Calu3 (cell line): ENCODE measurements around the gene HSPB3. TPM values are rescaled to one million over a fixed set of nuclear protein-coding genes. Genes with fewer than 3 reads are reported as not detected.

Experiments
- BruUV-seq: library from RNA; stranded (reverse); fragments of 400-500 nt; replicated peaks from 2 replicates; lab custom pipeline; 2021; lab: Mats Ljungman, UMichigan
- CTCF ChIA-PET: fragments of 300-600 bp; sonication (Branson Sonifier 250); formaldehyde crosslinking; loops from one replicate; lab custom pipeline; 2022; ENCODE audit warnings: antibody characterized with exemption; lab: Charles Lee
- DNase-seq: peaks from one replicate; pipeline ENCODE4 v3.0.0; 2022
- H3K27ac Mint-ChIP-seq: one replicate; pipeline ENCODE4 v1.8.0; 2022; ENCODE audit warnings: mixed read lengths; ENCODE audit not compliant: unreplicated experiment
- H3K27me3 Mint-ChIP-seq: one replicate; pipeline ENCODE4 v1.8.0; 2022; ENCODE audit warnings: mixed read lengths; ENCODE audit not compliant: unreplicated experiment
- H3K36me3 Mint-ChIP-seq: one replicate; pipeline ENCODE4 v1.8.0; 2022; ENCODE audit warnings: mild to moderate bottlenecking, moderate library complexity, mixed read lengths; ENCODE audit not compliant: insufficient read depth, unreplicated experiment
- H3K4me1 Mint-ChIP-seq: one replicate; pipeline ENCODE4 v1.8.0; 2022; ENCODE audit warnings: mild to moderate bottlenecking, low read depth, mixed read lengths; ENCODE audit not compliant: unreplicated experiment
- H3K4me3 Mint-ChIP-seq: one replicate; pipeline ENCODE4 v1.8.0; 2022; ENCODE audit warnings: mild to moderate bottlenecking, low read depth, moderate library complexity, mixed read lengths; ENCODE audit not compliant: unreplicated experiment
- H3K9me3 Mint-ChIP-seq: one replicate; pipeline ENCODE4 v1.8.0; 2022; ENCODE audit warnings: low read depth, mixed read lengths; ENCODE audit not compliant: unreplicated experiment
- CTCF ChIP-seq: fragments of 200-600 bp; IDR thresholded peaks from one replicate; pipeline ENCODE4 v1.8.0; 2022; ENCODE audit warnings: antibody characterized with exemption; ENCODE audit not compliant: unreplicated experiment
- intact Hi-C: fragments of 100-400 bp; cut with micrococcal nuclease; formaldehyde crosslinking; loops from one replicate; pipeline ENCODE4 v1.10.0; 2022; ENCODE audit not compliant: unreplicated experiment
- total RNA-seq: library from RNA; stranded (reverse); gene quantifications from 2 replicates; pipeline ENCODE4 v1.2.3, GENCODE V29; 2022

The HSPB3 gene
- total RNA-seq, 1 experiment from 2014 or later = not detected

GRCh38 chr5:54463713-54464112 is 8.2 kb downstream of the HSPB3 start:
- Mint-ChIP-seq H3K9me3 (peaks cover 10% of the 10 kb centered on the region), H3K4me1 (no peaks in the 10 kb centered on the region), H3K27ac (no peak overlapping the region), H3K4me3 (no peak overlapping the region), H3K36me3 (no peaks in the 10 kb centered on the region), H3K27me3 (peaks cover 19% of the 10 kb centered on the region)
- CTCF ChIA-PET = interaction anchor here (1.6 kb wide), 1 partner anchor 11 kb away, joined by 3 read pairs; no protein-coding TSS in a partner anchor
- DNase-seq = no peak
- BruUV-seq = no TSS peak
- intact Hi-C loops = no loop called here
- TF ChIP-seq CTCF = no peak

- Mint-ChIP-seq H3K9me3 (no peaks in the 10 kb centered on the region), H3K27me3 (peaks cover 17% of the 10 kb centered on the region), H3K4me1 (no peaks in the 10 kb centered on the region), H3K4me3 (no peak overlapping the region), H3K27ac (no peak overlapping the region), H3K36me3 (no peaks in the 10 kb centered on the region)
- CTCF ChIA-PET = no interaction called here
- no peak for TF ChIP-seq CTCF
- intact Hi-C loops = no loop called here
- DNase-seq = no peak
- BruUV-seq = no TSS peak
Observed at GRCh38 chr5:54469622-54470021, 14.1 kb downstream of the HSPB3 start.

GRCh38 chr5:54470128-54470527 is 14.6 kb downstream of the HSPB3 start:
- Mint-ChIP-seq H3K27ac (no peak overlapping the region), H3K27me3 (peaks cover 17% of the 10 kb centered on the region), H3K4me1 (no peaks in the 10 kb centered on the region), H3K9me3 (no peaks in the 10 kb centered on the region), H3K4me3 (no peak overlapping the region), H3K36me3 (no peaks in the 10 kb centered on the region)
- DNase-seq = no peak
- intact Hi-C loops = no loop called here
- TF ChIP-seq CTCF = no peak
- BruUV-seq = no TSS peak
- CTCF ChIA-PET = no interaction called here

GRCh38 chr5:54470677-54471076 is 15.2 kb downstream of the HSPB3 start:
- no peak for DNase-seq
- H3K36me3 Mint-ChIP-seq = no peaks in the 10 kb centered on the region
- no peak for TF ChIP-seq CTCF
- H3K27ac Mint-ChIP-seq = no peak overlapping the region
- no TSS peak for BruUV-seq
- no peaks in the 10 kb centered on the region for H3K4me1 Mint-ChIP-seq
- no peak overlapping the region for H3K4me3 Mint-ChIP-seq
- H3K27me3 Mint-ChIP-seq = peaks cover 20% of the 10 kb centered on the region
- CTCF ChIA-PET = no interaction called here
- no peaks in the 10 kb centered on the region for H3K9me3 Mint-ChIP-seq
- intact Hi-C loops = no loop called here
